HEK293 (cell line): ENCODE results near the gene TRIM72.

Experiments
- CTCF ChIA-PET: fragments of 350-600 bp; formaldehyde crosslinking; extraction: SDS; loops from one replicate; lab custom pipeline; 2021; ENCODE audit warnings: antibody characterized with exemption; lab: Yijun Ruan, JAX
- POLR2A ChIA-PET: fragments of 300-600 bp; formaldehyde crosslinking; extraction: SDS; loops from one replicate; lab custom pipeline; 2020; ENCODE audit warnings: antibody characterized with exemption, inconsistent platforms; lab: Yijun Ruan, JAX
- H3K27ac ChIP-seq: fragments of 200-500 bp; sonication (Bioruptor generic); 2 replicates; pipeline ENCODE4 v1.5.1; 2014; ENCODE audit warnings: low read depth, low read length, control low read depth, inconsistent platforms; ENCODE audit errors: extremely low read depth
- H3K36me3 ChIP-seq, 2 experiments: fragments of 200-500 bp in 1 of 2; sonication (Bioruptor generic) in 1 of 2; 1 replicate in 1 of 2; 2 replicates in 1 of 2; pipeline ENCODE4 v1.5.1; 2014 to 2017; ENCODE audit warnings: inconsistent platforms in 2 of 2, low read length in 2 of 2; ENCODE audit not compliant: control insufficient read depth in 2 of 2, insufficient read depth in 1 of 2
- H3K4me1 ChIP-seq: fragments of 200-500 bp; sonication (Bioruptor generic); 2 replicates; pipeline ENCODE4 v1.5.1; 2014; ENCODE audit warnings: mild to moderate bottlenecking, low read length, inconsistent platforms; ENCODE audit not compliant: control insufficient read depth, insufficient read depth
- H3K4me3 ChIP-seq: 2 replicates; pipeline ENCODE4 v1.5.1; 2011; ENCODE audit warnings: low read depth, mild to moderate bottlenecking, control low read depth, low read length, moderate library complexity
- H3K9me3 ChIP-seq: fragments of 200-500 bp; sonication (Bioruptor generic); 2 replicates; pipeline ENCODE4 v1.5.1; 2014; ENCODE audit warnings: low read depth, low read length, inconsistent platforms; ENCODE audit not compliant: control insufficient read depth, insufficient read depth
- FEZF1 ChIP-seq: fragments of 450-650 bp; formaldehyde crosslinking; IDR thresholded peaks from 2 replicates; pipeline ENCODE4 v1.5.1; 2016; ENCODE audit warnings: missing biosample characterization, missing genetic modification characterization
- HOXD13 ChIP-seq: sonication (generic); formaldehyde crosslinking; IDR thresholded peaks from 2 replicates; pipeline ENCODE4 v1.8.0; 2022; ENCODE audit warnings: missing genetic modification reagents, borderline replicate concordance
- PATZ1 ChIP-seq: fragments of 450-650 bp; formaldehyde crosslinking; IDR thresholded peaks from 2 replicates; pipeline ENCODE4 v1.5.1; 2016; ENCODE audit warnings: missing biosample characterization, missing genetic modification characterization
- PRDM10 ChIP-seq: fragments of 450-650 bp; formaldehyde crosslinking; IDR thresholded peaks from 2 replicates; pipeline ENCODE4 v1.5.1; 2016; ENCODE audit warnings: missing biosample characterization, missing genetic modification characterization
- YY1 ChIP-seq: fragments of 450-650 bp; formaldehyde crosslinking; IDR thresholded peaks from 2 replicates; pipeline ENCODE4 v1.5.1; 2018; ENCODE audit warnings: missing biosample characterization, missing genetic modification characterization
- ZBTB49 ChIP-seq: fragments of 450-650 bp; formaldehyde crosslinking; IDR thresholded peaks from 2 replicates; pipeline ENCODE4 v1.5.1; 2016; ENCODE audit warnings: missing biosample characterization, missing genetic modification characterization, low read depth
- ZFHX2 ChIP-seq: fragments of 450-650 bp; formaldehyde crosslinking; conservative IDR thresholded peaks from 2 replicates; pipeline ENCODE4 v1.5.1; 2016; ENCODE audit warnings: missing biosample characterization, missing genetic modification characterization
- ZNF157 ChIP-seq: fragments of 450-650 bp; formaldehyde crosslinking; IDR thresholded peaks from 2 replicates; pipeline ENCODE4 v1.5.1; 2016; ENCODE audit warnings: missing biosample characterization, missing genetic modification characterization
- ZNF221 ChIP-seq: fragments of 450-650 bp; formaldehyde crosslinking; IDR thresholded peaks from 2 replicates; pipeline ENCODE4 v1.5.1; 2017; ENCODE audit warnings: missing biosample characterization, missing genetic modification characterization, borderline replicate concordance
- ZNF280C ChIP-seq: fragments of 450-650 bp; formaldehyde crosslinking; IDR thresholded peaks from 2 replicates; pipeline ENCODE4 v1.5.1; 2016; ENCODE audit warnings: missing biosample characterization, missing genetic modification characterization
- ZNF311 ChIP-seq: fragments of 450-650 bp; formaldehyde crosslinking; IDR thresholded peaks from 2 replicates; pipeline ENCODE4 v1.5.1; 2017; ENCODE audit warnings: missing biosample characterization, missing genetic modification characterization, borderline replicate concordance
- ZNF514 ChIP-seq: fragments of 450-650 bp; formaldehyde crosslinking; IDR thresholded peaks from 2 replicates; pipeline ENCODE4 v1.5.1; 2016; ENCODE audit warnings: missing biosample characterization, missing genetic modification characterization
- ZNF555 ChIP-seq: fragments of 450-650 bp; formaldehyde crosslinking; conservative IDR thresholded peaks from 2 replicates; pipeline ENCODE4 v1.5.1; 2017; ENCODE audit warnings: missing biosample characterization, mild to moderate bottlenecking, missing genetic modification characterization, inconsistent platforms
- ZNF785 ChIP-seq: fragments of 450-650 bp; formaldehyde crosslinking; IDR thresholded peaks from 2 replicates; pipeline ENCODE4 v1.5.1; 2016; ENCODE audit warnings: missing biosample characterization, missing genetic modification characterization
- ZNF791 ChIP-seq: fragments of 450-650 bp; formaldehyde crosslinking; IDR thresholded peaks from 2 replicates; pipeline ENCODE4 v1.5.1; 2016; ENCODE audit warnings: missing biosample characterization, missing genetic modification characterization
- TF ChIP-seq, protein P1 (sequence below): fragments of 450-650 bp; formaldehyde crosslinking; IDR thresholded peaks from 2 replicates; pipeline ENCODE4 v1.5.1; 2016; ENCODE audit warnings: missing biosample characterization, missing genetic modification characterization, borderline replicate concordance
- TF ChIP-seq, protein P2 (sequence below): fragments of 450-650 bp; IDR thresholded peaks from 2 replicates; pipeline ENCODE4 v1.5.1; 2018; ENCODE audit warnings: missing biosample characterization, mild to moderate bottlenecking, missing genetic modification characterization

The TRIM72 gene

GRCh38 chr16:31268033-31268365 lies 54.1 kb downstream of the TRIM72 start (continued):
- TF ChIP-seq PATZ1 (tag by site-specific recombination) (no peak), YY1 (tag by site-specific recombination) (no peak), ZFHX2 (tag by site-specific recombination) (no peak), ZNF514 (tag by site-specific recombination) (no peak)
- TF ChIP-seq, all 188 proteins: peak for 0

GRCh38 chr16:31268891-31269290 lies 55.0 kb downstream of the TRIM72 start:
- Histone ChIP-seq H3K27ac (no peak overlapping the region), H3K4me3 (no peak overlapping the region), H3K9me3 (no peaks in the 10 kb centered on the region), H3K36me3 (no peaks in the 10 kb centered on the region), H3K4me1 (no peaks in the 10 kb centered on the region)
- ChIA-PET POLR2A (no interaction called here), CTCF (interaction anchor here (0.6 kb wide), 1 partner anchor 320 kb away, joined by 3 read pairs; no protein-coding TSS in a partner anchor)
- TF ChIP-seq HOXD13 (CRISPR knock-in tag) (no peak), ZBTB49 (tag by site-specific recombination) (no peak), ZNF221 (tag by site-specific recombination) (no peak), ZNF157 (no peak), ZNF280C (tag by site-specific recombination) (no peak), ZNF791 (tag by site-specific recombination) (no peak), FEZF1 (tag by site-specific recombination) (no peak), ZNF311 (no peak), ZNF785 (no peak), ZNF555 (tag by site-specific recombination) (no peak), PRDM10 (no peak)
- TF ChIP-seq, protein P1, sequence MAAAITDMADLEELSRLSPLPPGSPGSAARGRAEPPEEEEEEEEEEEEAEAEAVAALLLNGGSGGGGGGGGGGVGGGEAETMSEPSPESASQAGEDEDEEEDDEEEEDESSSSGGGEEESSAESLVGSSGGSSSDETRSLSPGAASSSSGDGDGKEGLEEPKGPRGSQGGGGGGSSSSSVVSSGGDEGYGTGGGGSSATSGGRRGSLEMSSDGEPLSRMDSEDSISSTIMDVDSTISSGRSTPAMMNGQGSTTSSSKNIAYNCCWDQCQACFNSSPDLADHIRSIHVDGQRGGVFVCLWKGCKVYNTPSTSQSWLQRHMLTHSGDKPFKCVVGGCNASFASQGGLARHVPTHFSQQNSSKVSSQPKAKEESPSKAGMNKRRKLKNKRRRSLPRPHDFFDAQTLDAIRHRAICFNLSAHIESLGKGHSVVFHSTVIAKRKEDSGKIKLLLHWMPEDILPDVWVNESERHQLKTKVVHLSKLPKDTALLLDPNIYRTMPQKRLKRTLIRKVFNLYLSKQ (tag by site-specific recombination): no peak
- TF ChIP-seq, protein P2, sequence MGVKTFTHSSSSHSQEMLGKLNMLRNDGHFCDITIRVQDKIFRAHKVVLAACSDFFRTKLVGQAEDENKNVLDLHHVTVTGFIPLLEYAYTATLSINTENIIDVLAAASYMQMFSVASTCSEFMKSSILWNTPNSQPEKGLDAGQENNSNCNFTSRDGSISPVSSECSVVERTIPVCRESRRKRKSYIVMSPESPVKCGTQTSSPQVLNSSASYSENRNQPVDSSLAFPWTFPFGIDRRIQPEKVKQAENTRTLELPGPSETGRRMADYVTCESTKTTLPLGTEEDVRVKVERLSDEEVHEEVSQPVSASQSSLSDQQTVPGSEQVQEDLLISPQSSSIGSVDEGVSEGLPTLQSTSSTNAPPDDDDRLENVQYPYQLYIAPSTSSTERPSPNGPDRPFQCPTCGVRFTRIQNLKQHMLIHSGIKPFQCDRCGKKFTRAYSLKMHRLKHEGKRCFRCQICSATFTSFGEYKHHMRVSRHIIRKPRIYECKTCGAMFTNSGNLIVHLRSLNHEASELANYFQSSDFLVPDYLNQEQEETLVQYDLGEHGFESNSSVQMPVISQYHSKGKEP: no peak
